Urothelium cell line (cell line): ENCODE results near the gene CYP2S1.
A peak's percentile ranks its signal among the peaks of the same experiment; 100 is the strongest.
"Not testable (repeated sequence)": the region's sequence is repeated elsewhere in the genome, so short reads cannot be mapped to it uniquely, and the experiment has no call there.

Source experiments
- DNase-seq: peaks from one replicate; pipeline ENCODE4 v3.0.0; 2011; ENCODE audit warnings: low spot score, mixed read lengths
- FAIRE-seq: peaks from 2 replicates; lab custom pipeline; 2011; peaks lifted over from hg19 to GRCh38; lab: Jason Lieb, UNC

The CYP2S1 gene

GRCh38 chr19:41224632-41225031 lies 31.6 kb downstream of the CYP2S1 start:
- FAIRE-seq (peak; percentile 56), DNase-seq (no peak)

DNA sequence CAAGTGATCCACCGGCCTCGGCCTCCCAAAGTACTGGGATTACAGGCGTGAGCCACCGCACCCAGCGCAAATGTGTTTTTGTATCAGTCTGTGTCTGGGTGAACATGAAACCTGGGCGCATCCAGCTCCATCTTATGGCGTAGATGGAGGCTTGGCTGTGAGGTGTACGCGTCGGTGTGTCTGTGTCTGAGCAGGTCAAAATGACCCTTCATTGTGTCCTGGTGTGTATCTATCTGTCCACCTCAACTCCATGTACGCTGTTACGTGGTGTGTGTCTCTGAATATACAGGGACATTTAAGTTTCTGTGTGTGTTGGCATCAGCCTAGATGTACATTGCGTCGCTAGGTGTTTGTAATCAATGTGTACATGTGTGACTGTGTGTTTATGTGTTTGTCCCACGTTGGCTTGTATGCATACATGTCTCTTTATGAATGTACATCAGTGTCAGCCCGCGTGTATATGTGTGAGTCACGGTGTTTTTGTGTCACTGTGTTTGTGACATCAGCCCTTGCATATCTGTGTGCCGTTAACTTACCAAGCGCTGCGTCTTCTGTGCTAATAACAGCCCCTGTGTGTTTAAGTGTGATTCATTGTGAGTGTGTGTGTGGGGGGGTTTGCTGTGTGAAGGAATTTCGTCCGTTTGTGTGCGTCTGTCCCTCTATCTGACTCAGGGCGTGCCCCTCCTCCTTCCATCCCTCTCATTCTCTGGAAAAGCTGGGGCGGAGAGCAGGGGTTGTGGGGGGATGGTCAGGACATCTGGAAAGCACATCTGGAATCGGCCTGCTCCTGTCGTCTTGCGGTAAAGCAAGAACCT lies 32.4 kb downstream of the CYP2S1 start:
- DNase-seq (peak; percentile 90), FAIRE-seq (peak; percentile 91)

DNA sequence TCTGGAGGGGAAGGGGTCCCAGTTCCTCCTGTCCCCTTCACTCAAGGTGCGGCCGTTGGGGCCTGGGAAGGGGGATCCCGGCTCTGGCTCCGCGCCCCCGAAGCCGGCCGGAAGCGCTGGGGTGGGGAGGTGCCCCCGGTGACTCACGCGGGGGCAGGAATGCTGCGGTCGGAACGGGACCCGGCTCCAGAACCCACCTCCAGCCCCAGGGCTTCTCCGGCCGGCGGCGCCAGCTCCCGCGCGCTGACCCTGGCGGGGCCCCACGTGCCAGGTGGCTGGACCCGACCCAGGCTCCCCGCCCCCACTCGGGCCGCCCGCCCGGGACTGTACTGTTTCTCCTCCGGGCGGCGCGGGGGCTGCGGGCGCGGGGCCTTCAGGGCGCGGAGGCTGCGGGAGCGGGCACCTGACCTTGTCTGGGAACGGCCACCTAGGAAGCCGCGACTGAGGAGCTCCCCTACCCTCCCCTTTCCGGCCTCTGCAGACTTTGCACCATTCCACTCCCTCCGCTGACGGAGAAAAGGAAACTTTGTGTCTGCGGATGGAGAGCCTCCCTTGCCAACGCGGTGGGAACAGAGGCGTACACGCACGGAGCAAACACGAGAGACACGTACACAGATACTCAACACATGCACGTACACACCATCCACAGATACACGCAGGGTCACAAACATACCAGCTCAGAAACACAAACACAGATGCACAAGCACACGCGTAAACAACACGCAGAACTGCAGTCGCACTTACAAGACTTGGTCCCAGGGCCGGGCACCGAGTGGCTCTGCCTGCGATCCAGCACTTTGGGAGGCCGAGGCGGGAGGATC lies 33.2 kb downstream of the CYP2S1 start:
- FAIRE-seq (peak; percentile 85), DNase-seq (peak; percentile 91)

DNA sequence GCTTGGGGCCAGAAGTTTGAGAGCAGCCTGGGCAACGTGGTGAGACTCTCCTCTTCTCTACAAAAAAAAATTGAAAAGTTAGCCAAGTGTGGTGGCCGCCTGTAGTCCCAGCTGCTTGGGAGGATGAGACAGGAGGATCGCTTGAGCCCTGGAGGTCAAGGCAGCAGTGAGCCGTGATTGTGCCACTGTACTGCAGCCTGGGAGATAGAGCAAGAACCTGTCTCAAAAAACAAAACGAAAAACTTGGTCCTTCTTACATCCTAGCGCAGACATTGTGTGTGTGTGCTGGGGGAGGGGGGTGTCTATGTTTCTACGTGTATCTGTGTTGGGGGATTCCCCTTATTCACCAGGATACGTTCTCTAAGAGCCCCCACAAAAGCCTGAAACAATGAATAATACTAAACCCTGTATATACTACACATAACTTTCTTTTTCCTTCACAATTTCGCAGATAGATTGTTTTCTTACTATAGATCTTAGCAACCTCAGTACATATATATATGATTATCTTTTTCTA lies 33.9 kb downstream of the CYP2S1 start:
- FAIRE-seq (no peak), DNase-seq (no peak)

- FAIRE-seq (no peak), DNase-seq (no peak)
Observed at GRCh38 chr19:41228486-41228885, 35.5 kb downstream of the CYP2S1 start.

DNA sequence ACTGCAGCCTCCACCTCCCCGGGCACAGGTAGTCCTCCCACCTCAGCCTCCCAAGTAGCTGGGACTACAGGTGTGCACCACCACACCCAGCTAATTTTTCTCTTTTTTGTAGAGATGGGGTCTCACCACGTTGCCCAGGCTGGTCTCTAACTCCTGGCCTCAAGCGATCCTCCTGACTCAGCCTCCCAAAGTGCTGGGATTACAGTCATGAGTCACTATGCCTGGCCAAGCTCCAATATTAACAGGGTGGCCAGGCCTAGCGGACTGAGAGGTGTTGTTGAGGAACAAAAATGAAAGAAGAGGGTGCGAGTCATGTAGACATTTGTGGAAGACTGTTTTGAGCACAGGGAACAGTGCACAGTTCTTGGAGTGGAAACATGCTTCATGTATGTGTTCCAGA lies 36.3 kb downstream of the CYP2S1 start:
- DNase-seq: peak; percentile 28
- FAIRE-seq: not testable (repeated sequence)

DNA sequence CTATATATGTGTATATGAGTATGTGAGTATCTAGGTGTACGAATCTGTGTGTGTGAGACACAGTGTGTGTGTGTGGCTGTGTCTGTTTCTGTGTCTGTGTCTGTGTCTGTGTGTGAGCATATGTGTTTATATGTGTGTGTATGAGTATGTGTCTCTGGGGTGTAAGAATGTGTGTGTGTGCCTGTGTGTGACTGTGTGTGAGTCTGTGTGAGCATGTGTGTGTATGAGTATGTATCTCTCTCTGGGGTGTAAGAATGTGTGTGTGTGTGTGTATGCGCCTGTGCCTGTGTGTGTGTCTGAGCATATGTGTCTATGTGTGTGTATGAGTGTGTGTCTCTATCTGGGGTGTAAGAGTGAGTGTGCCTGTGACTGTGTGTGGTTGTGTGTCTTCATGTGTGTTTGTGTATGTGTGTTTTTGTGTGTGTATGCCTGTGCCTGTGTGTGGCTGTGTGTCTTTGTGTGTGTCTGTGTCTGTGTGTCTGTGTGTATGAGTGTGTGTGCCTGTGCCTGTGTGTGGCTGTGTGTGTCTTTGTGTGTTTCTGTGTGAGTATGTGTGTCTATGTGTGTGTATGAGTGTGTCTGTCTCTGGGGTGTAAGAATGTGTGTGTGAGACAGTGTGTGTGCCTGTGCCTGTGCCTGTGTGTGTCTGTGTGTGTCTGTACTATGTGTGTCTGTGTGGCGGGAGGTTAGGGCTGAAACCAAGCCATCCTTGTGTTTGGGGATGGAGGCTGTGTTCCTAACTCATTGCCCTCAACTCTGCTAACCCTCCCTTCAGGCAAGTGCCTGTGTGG lies 37.2 kb downstream of the CYP2S1 start:
- FAIRE-seq (peak; percentile 95), DNase-seq (no peak)

DNA sequence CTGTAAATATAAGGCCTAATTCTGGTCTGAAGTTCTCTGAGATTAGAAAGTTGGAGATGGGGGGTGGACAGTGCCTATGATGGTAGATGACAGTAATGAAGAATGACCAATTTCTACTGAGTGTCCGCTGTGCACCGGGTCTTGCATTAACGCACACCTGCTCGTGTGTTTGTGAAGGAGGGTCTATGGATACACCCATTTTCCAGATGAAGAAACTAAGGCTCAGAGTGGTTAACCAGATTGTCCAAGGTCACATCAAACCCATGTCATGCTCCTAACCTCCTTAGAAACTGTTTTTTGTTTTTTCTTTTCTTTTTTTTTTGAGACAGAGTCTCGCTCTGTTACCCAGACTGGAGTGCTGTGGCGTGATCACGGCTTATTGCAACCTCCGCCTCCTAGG lies 39.7 kb downstream of the CYP2S1 start:
- FAIRE-seq (no peak), DNase-seq (no peak)

- DNase-seq (no peak), FAIRE-seq (no peak)
Observed at GRCh38 chr19:41233748-41234240, 40.8 kb downstream of the CYP2S1 start.

- DNase-seq (no peak), FAIRE-seq (peak; percentile 68)
Observed at GRCh38 chr19:41234512-41235168, 41.6 kb downstream of the CYP2S1 start.

- DNase-seq (no peak), FAIRE-seq (no peak)
Observed at GRCh38 chr19:41235480-41235879, 42.5 kb downstream of the CYP2S1 start.

DNA sequence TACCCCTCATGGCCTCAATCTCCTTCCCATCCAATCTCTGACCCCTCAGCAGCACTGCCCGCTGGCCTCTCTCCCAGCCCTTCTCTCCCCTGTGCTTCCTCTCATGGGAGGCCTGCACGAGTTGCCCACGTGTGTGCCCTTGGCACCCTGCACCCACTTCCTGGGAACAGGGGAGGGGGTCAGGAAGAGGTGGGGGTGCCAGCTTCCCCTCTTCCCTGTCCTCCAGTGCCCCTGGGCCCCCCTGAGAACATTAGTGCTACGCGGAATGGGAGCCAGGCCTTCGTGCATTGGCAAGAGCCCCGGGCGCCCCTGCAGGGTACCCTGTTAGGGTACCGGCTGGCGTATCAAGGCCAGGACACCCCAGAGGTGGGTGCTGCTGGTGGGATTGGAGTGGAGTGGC lies 45.2 kb downstream of the CYP2S1 start:
- DNase-seq (no peak), FAIRE-seq (no peak)

DNA sequence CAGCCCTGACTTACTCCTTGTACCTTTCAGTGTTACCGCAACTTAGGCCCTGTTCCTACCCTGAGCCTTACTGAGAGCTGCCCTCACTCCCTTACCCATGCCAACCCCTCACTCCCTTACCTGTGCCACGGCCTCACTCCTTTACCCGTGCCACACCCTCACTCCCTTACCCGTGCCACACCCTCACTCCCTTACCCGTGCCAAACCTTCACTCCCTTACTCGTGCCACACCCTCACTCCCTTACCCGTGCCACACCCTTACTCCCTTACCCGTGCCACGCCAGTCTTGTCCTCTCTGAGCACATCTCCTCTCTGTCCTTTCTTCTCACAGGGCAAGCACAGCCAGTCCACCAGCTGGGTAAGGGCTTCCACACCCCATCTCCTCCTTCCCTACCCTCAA lies 46.3 kb downstream of the CYP2S1 start:
- DNase-seq (no peak), FAIRE-seq (peak; percentile 58)

- no peak for DNase-seq
- peak; percentile 90 for FAIRE-seq
Observed at GRCh38 chr19:41239961-41240574, 47.0 kb downstream of the CYP2S1 start.

DNA sequence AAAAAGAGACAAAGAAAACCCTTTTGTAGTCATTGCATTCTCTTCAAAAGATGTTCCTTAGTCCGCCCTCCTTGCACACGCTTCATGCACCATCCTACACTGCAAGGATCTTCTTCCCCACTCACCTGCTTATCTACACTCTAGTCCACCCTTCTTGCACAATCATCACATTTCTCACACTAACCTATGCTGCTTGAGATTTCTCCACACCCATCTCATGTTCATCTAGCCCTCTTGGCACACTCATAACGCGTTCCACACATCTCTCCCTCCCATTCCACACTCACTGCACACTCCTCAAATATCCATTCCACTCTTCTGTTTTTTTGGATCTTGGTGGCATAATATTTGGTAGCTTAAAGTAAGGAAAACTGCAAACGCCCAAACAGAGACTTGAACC lies 48.8 kb downstream of the CYP2S1 start:
- DNase-seq (no peak), FAIRE-seq (no peak)

- DNase-seq (no peak), FAIRE-seq (no peak)
Observed at GRCh38 chr19:41244117-41244516, 51.1 kb downstream of the CYP2S1 start.

GRCh38 chr19:41245843-41246242 lies 52.8 kb downstream of the CYP2S1 start:
- DNase-seq (no peak), FAIRE-seq (no peak)

DNA sequence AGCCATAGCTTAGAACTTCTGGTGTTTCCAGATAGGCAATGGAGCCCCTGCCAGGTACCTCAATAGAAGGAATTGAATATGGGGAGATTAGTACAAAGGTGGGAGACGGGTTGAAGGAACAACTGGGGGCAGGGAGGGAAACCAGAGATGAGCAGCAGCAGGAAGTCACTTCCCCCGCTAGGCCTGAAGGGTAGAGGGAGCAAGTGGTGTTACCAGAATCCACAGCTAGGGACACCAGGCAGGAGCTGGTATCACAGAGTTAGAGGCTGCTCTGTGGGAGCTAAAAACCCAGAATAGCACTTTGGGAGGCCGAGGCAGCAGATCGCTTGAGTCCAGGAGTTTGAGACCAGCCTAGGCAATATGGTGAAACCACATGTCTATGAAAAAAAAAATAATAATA lies 55.9 kb downstream of the CYP2S1 start:
- no peak for DNase-seq
- FAIRE-seq: no peak

- FAIRE-seq: no peak
- DNase-seq: no peak
Observed at GRCh38 chr19:41249707-41250423, 56.8 kb downstream of the CYP2S1 start.
